ENCODE data around the gene CNN2. TPM values are rescaled to one million over a fixed set of nuclear protein-coding genes. Genes with fewer than 3 reads are reported as not detected.

Gene CNN2
- total and polyA plus RNA-seq, 2 of the 8 experiments (the other 6 are each of a cell fraction or from before 2014, with no cell fraction given): 189 to 551 TPM

DNA sequence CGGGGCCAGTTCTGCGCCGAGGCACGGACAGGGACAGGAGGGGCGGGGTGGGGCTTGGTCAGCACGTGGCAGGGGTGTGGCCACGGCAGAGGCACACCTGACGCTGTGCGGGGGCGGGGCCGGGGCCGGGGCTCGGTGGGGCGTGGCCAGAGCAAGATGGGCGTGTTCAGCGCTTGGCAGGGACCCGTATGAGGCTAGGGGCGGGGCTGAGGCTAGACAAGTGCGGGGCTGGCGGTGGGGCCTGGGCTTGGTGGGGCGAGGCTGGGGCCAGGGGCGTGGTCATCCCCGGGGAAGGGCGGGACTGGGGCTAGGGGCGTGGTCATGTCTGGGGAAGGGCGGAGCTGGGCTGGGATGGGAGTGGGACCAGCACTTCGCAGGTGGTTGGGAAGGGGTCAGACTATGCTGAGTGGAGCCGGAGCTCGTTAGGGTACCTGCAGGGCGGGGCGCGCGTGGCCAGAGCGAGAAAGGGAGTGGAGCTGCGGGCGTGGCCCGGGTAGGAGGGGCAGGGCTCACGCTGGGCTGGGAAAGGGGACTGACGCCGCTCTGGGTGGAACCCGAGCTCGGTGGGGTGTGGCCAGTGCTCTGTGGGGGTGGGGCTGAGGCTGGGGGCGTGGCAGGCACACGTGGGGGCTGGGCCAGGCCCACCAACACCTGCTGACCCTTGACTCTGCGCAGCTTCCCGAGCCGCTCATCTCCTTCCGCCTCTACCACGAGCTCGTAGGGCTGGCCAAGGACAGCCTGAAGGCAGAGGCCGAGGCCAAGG, 55.9 kb downstream of the CNN2 start:
- peak overlapping the region; percentile 58 to 59 for H3K4me2 ChIP-seq (ENCODE audit: insufficient read depth in 1 of 2, low read depth in 2 of 2, low read length in 2 of 2)
- H3K36me3 ChIP-seq (ENCODE audit: control insufficient read depth in 2 of 4, insufficient read depth in 4 of 4, low read length in 3 of 4): peaks cover 0 to 52% (median 14%) of the 10 kb centered on the region in 4 experiments; a peak in 4 of 8 replicates
- no peak overlapping the region for H2AFZ ChIP-seq (ENCODE audit: low read length)
- H3K18ac ChIP-seq (ENCODE audit: extremely low read depth, low read length): peak overlapping the region; percentile 78
- H2BK120ac ChIP-seq (replicated peaks; ENCODE audit: low read depth, low read length): no peak overlapping the region
- no peaks in the 10 kb centered on the region for H3K79me2 ChIP-seq (ENCODE audit: control insufficient read depth in 1 of 2, insufficient read depth in 2 of 2, low read length in 2 of 2)
- H3K4ac ChIP-seq (replicated peaks; ENCODE audit: insufficient read length, low read depth, low read length): no peak overlapping the region
- 41% methylated on average over 22 of the region's 51 CpGs; no CpG with 5 or more reads in 1 of the 2 experiments for WGBS, 2 experiments (ENCODE audit: extremely low coverage in 1 of 2, insufficient coverage in 1 of 2, insufficient read length in 1 of 2, insufficient replicate concordance in 2 of 2, low coverage in 1 of 2, low lambda C conversion rate in 2 of 2, missing lambda C conversion rate in 1 of 2)
- H3K23me2 ChIP-seq (ENCODE audit: low read depth, low read length): no peaks in the 10 kb centered on the region
- peak overlapping the region; percentile 81; the same call in 1 of the 2 replicates for H2BK15ac ChIP-seq (ENCODE audit: low read length)
- POLR2A ChIA-PET (ENCODE audit: partially characterized antibody): interaction anchor here (0.5 to 10.3 kb wide), 24 partner anchors 8 to 845 kb away, joined by 3 to 93 read pairs (median 4); partner anchors contain the start of genes ABCA7, ARHGAP45, ATP5F1D and CNN2
- no peak overlapping the region for H3K27ac ChIP-seq (ENCODE audit: low read depth, low read length)
- H2BK5ac ChIP-seq (ENCODE audit: low read depth, low read length): no peak overlapping the region
- DNase-seq (ENCODE audit: low read depth in 1 of 2, low spot score in 2 of 2) (peak; percentile 95 to 99), FAIRE-seq (no peak)
- peak overlapping the region; percentile 73 for H4K91ac ChIP-seq (replicated peaks; ENCODE audit: insufficient read length, low read length)
- H3K23ac ChIP-seq (ENCODE audit: insufficient read length): no peak overlapping the region
- H4K20me1 ChIP-seq (replicated peaks in 1 of 2; ENCODE audit: control insufficient read depth in 1 of 2, insufficient read depth in 2 of 2, low read length in 2 of 2): peaks cover 0 to 17% of the 10 kb centered on the region in 2 experiments
- no peak overlapping the region for H2AK5ac ChIP-seq (ENCODE audit: low read depth, low read length)
- no peak overlapping the region for H2BK12ac ChIP-seq (ENCODE audit: low read depth, low read length)
- H3K14ac ChIP-seq (ENCODE audit: insufficient read length): no peak overlapping the region
- no peaks in the 10 kb centered on the region; the same call in 1 of the 2 replicates for H3K79me1 ChIP-seq (ENCODE audit: low read depth, low read length)
- no peaks in the 10 kb centered on the region for H3K9me3 ChIP-seq (ENCODE audit: insufficient read depth in 2 of 2, low read depth in 1 of 2, low read length in 1 of 2)
- H4K8ac ChIP-seq (ENCODE audit: extremely low read depth, insufficient read depth, low read length): no peak overlapping the region; the same call in 1 of the 2 replicates
- H3K56ac ChIP-seq (replicated peaks; ENCODE audit: insufficient read length, low read depth, low read length): no peak overlapping the region
- no peak overlapping the region for H2BK20ac ChIP-seq (ENCODE audit: low read length)
- CTCF ChIA-PET (ENCODE audit: partially characterized antibody): interaction anchor here (0.6 to 8.9 kb wide), 17 partner anchors 10 to 189 kb away, joined by 3 to 54 read pairs (median 4); partner anchors contain the start of genes ARHGAP45, MED16 and RNU6-9
- H3K9ac ChIP-seq (replicated peaks in 1 of 4; ENCODE audit: extremely low read depth in 1 of 4, low read depth in 3 of 4, low read length in 3 of 4): no peak overlapping the region
- H3K27me3 ChIP-seq (replicated peaks in 1 of 4; ENCODE audit: control insufficient read depth in 3 of 4, extremely low read depth in 1 of 4, insufficient read depth in 3 of 4, low read length in 3 of 4): no peaks in the 10 kb centered on the region
- peak overlapping the region; percentile 83 for H4K5ac ChIP-seq (ENCODE audit: insufficient read length, low read depth, low read length)
- peak overlapping the region; percentile 12 to 50 (median 32); a peak in 5 of 8 replicates for H3K4me3 ChIP-seq (ENCODE audit: extremely low read depth in 1 of 4, insufficient read depth in 2 of 4, low read depth in 3 of 4, low read length in 4 of 4)
- H3K4me1 ChIP-seq (replicated peaks in 1 of 4; ENCODE audit: control insufficient read depth in 3 of 4, insufficient read depth in 4 of 4, low read length in 3 of 4): peaks cover 0 to 7% (median 0%) of the 10 kb centered on the region in 4 experiments; a peak in 4 of 7 replicates
- TF ChIP-seq EGR1 (IDR thresholded peaks at IDR 0.05; ENCODE audit: borderline replicate concordance, low read depth, low read length) (peak; percentile 47; the same call in 1 of the 2 replicates), CEBPB (IDR thresholded peaks at IDR 0.05; ENCODE audit: low read depth, low read length) (no peak), MAX (IDR thresholded peaks at IDR 0.05) (peak; percentile 70), EP300 (IDR thresholded peaks at IDR 0.05; ENCODE audit: borderline replicate concordance in 1 of 2, low read depth in 2 of 2, low read length in 2 of 2) (no peak), CBX8 (IDR thresholded peaks at IDR 0.05; ENCODE audit: borderline replicate concordance, low read depth, low read length) (no peak), SIN3A (conservative IDR thresholded peaks at IDR 0.05 in 1 of 2, IDR thresholded peaks at IDR 0.05 in 1 of 2; ENCODE audit: low read depth in 1 of 2, low read length in 2 of 2) (0 out of 4 replicates have a peak, but pooled peaks of 1 of the 2 experiments have one; percentile 36)
- TF ChIP-seq, protein P1, sequence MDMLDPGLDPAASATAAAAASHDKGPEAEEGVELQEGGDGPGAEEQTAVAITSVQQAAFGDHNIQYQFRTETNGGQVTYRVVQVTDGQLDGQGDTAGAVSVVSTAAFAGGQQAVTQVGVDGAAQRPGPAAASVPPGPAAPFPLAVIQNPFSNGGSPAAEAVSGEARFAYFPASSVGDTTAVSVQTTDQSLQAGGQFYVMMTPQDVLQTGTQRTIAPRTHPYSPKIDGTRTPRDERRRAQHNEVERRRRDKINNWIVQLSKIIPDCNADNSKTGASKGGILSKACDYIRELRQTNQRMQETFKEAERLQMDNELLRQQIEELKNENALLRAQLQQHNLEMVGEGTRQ (IDR thresholded peaks at IDR 0.05; ENCODE audit: low read length): peak; percentile 44
- TF ChIP-seq, protein P2, sequence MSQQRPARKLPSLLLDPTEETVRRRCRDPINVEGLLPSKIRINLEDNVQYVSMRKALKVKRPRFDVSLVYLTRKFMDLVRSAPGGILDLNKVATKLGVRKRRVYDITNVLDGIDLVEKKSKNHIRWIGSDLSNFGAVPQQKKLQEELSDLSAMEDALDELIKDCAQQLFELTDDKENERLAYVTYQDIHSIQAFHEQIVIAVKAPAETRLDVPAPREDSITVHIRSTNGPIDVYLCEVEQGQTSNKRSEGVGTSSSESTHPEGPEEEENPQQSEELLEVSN (IDR thresholded peaks at IDR 0.05): no peak

Data from H1 (cell line).